PC-9 (cell line): ENCODE data around the gene FERMT2. TPM values are rescaled to one million over a fixed set of nuclear protein-coding genes. Genes with fewer than 3 reads are reported as not detected.

Experiments used
- BruUV-seq: library from RNA; stranded (reverse); fragments of 400-500 nt; replicated peaks from 2 replicates; lab custom pipeline; 2021; lab: Mats Ljungman, UMichigan
- CTCF ChIA-PET: fragments of 300-600 bp; sonication (Branson Sonifier 250); formaldehyde crosslinking; loops from one replicate; lab custom pipeline; 2022; ENCODE audit warnings: antibody characterized with exemption; lab: Charles Lee
- POLR2A ChIA-PET: fragments of 300-600 bp; sonication (Branson Sonifier 250); formaldehyde crosslinking; loops from one replicate; lab custom pipeline; 2022; ENCODE audit warnings: antibody characterized with exemption; ENCODE audit not compliant: unreplicated experiment; lab: Charles Lee
- DNase-seq, 2 experiments: peaks; one replicate each; pipeline versions ENCODE4 v3.0.0 to v3.0.0-alpha.2; 2015 to 2022; ENCODE audit warnings: mixed read lengths in 1 of 2
- H2AFZ ChIP-seq: fragments of 200-600 bp; sonication (generic); 2 replicates; pipeline ENCODE4 v1.8.1; 2017; ENCODE audit warnings: antibody characterized with exemption
- H3F3A ChIP-seq: fragments of 200-600 bp; sonication (generic); 2 replicates; pipeline ENCODE4 v1.8.1; 2017; ENCODE audit warnings: antibody characterized with exemption, mild to moderate bottlenecking, low read depth; ENCODE audit not compliant: insufficient read depth
- H3K27ac ChIP-seq: fragments of 200-600 bp; sonication (generic); 2 replicates; pipeline ENCODE4 v1.6.1; 2016; ENCODE audit warnings: mixed run types
- H3K27me3 ChIP-seq: fragments of 200-600 bp; sonication (generic); 2 replicates; pipeline ENCODE4 v1.6.1; 2016; ENCODE audit warnings: low read depth, mixed run types; ENCODE audit not compliant: insufficient read depth
- H3K36me3 ChIP-seq: fragments of 200-600 bp; sonication (generic); 2 replicates; pipeline ENCODE4 v1.6.1; 2016; ENCODE audit warnings: low read depth, mixed run types
- H3K4me1 ChIP-seq: fragments of 200-600 bp; sonication (generic); replicated peaks from 2 replicates; pipeline ENCODE4 v1.6.1; 2016; ENCODE audit warnings: mixed run types; ENCODE audit not compliant: insufficient read depth
- H3K4me2 ChIP-seq: fragments of 200-600 bp; sonication (generic); 2 replicates; pipeline ENCODE4 v1.6.1; 2017; ENCODE audit warnings: mixed run types
- H3K4me3 ChIP-seq: fragments of 200-600 bp; sonication (generic); 2 replicates; pipeline ENCODE4 v1.6.1; 2016; ENCODE audit warnings: mixed run types
- H3K79me2 ChIP-seq: fragments of 200-600 bp; sonication (generic); 2 replicates; pipeline ENCODE4 v1.6.1; 2017; ENCODE audit warnings: low read depth, mixed run types
- H3K9me2 ChIP-seq: fragments of 200-600 bp; sonication (generic); 2 replicates; pipeline ENCODE4 v1.8.1; 2017; ENCODE audit warnings: mild to moderate bottlenecking; ENCODE audit not compliant: insufficient read depth
- H3K9me3 ChIP-seq: fragments of 200-600 bp; sonication (generic); 2 replicates; pipeline ENCODE4 v1.8.1; 2016; ENCODE audit warnings: low read depth; ENCODE audit not compliant: insufficient read depth
- H4K20me1 ChIP-seq: fragments of 200-600 bp; sonication (generic); 2 replicates; pipeline ENCODE4 v1.8.1; 2017; ENCODE audit not compliant: insufficient read depth
- EZH2 ChIP-seq: fragments of 200-600 bp; sonication (generic); IDR thresholded peaks from 2 replicates; pipeline ENCODE4 v1.8.0; 2017; ENCODE audit warnings: antibody characterized with exemption, low read depth
- intact Hi-C: fragments of 100-400 bp; cut with micrococcal nuclease; formaldehyde crosslinking; loops from one replicate; pipeline ENCODE4 v1.10.0; 2022; ENCODE audit not compliant: unreplicated experiment
- total RNA-seq: library from RNA; stranded (reverse); gene quantifications from 2 replicates; pipeline ENCODE4 v1.2.3, GENCODE V29; 2021
- TF ChIP-seq, protein P1 (sequence below): fragments of 200-600 bp; sonication (generic); conservative IDR thresholded peaks from 2 replicates; pipeline ENCODE4 v1.6.1; 2017; ENCODE audit warnings: mixed run types, antibody characterized with exemption, mild to moderate bottlenecking, moderate library complexity

Gene FERMT2
- total RNA-seq, 1 experiment from 2014 or later = 9.0 TPM

DNA sequence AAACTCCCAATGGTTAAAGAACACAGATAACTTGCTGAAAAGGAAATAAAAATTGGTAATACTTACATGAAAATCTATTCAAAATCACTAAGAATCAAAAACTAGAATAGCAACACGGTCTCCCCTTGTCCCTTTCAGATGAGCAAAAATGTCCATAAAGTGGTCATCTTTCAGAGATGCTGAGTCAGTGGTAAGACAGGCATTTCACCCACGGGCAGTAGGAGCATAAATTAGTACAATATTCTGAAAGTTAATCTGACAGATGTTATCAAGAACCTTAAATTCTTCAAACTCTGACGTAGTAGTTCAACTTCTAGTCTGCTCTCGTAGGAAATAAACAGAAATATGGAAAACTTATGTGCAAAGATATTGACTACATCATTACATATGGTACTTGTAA is 126.4 kb downstream of the FERMT2 start:
- DNase-seq = no peak
- Histone ChIP-seq H3K79me2 (no peaks in the 10 kb centered on the region), H3F3A (no peaks in the 10 kb centered on the region; the same call in 1 of the 2 replicates), H3K9me3 (no peaks in the 10 kb centered on the region), H2AFZ (no peak overlapping the region), H3K4me1 (no peaks in the 10 kb centered on the region), H3K9me2 (no peaks in the 10 kb centered on the region), H4K20me1 (no peaks in the 10 kb centered on the region), H3K27me3 (no peaks in the 10 kb centered on the region), H3K36me3 (no peaks in the 10 kb centered on the region), H3K27ac (no peak overlapping the region), H3K4me2 (no peak overlapping the region), H3K4me3 (no peak overlapping the region)
- BruUV-seq = no TSS peak
- POLR2A ChIA-PET = no interaction called here
- intact Hi-C loops = no loop called here
- CTCF ChIA-PET = interaction anchor here (0.7 to 1.8 kb wide), 3 partner anchors 10 to 136 kb away, joined by 3 to 8 read pairs (median 5); no protein-coding TSS in a partner anchor
- TF ChIP-seq, protein P1, sequence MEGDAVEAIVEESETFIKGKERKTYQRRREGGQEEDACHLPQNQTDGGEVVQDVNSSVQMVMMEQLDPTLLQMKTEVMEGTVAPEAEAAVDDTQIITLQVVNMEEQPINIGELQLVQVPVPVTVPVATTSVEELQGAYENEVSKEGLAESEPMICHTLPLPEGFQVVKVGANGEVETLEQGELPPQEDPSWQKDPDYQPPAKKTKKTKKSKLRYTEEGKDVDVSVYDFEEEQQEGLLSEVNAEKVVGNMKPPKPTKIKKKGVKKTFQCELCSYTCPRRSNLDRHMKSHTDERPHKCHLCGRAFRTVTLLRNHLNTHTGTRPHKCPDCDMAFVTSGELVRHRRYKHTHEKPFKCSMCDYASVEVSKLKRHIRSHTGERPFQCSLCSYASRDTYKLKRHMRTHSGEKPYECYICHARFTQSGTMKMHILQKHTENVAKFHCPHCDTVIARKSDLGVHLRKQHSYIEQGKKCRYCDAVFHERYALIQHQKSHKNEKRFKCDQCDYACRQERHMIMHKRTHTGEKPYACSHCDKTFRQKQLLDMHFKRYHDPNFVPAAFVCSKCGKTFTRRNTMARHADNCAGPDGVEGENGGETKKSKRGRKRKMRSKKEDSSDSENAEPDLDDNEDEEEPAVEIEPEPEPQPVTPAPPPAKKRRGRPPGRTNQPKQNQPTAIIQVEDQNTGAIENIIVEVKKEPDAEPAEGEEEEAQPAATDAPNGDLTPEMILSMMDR = no peak
- no peak for TF ChIP-seq EZH2

- Histone ChIP-seq H3F3A (no peaks in the 10 kb centered on the region; the same call in 1 of the 2 replicates), H3K27ac (no peak overlapping the region), H3K9me2 (no peaks in the 10 kb centered on the region), H3K4me3 (no peak overlapping the region), H3K9me3 (no peaks in the 10 kb centered on the region), H3K27me3 (no peaks in the 10 kb centered on the region), H3K79me2 (no peaks in the 10 kb centered on the region), H3K36me3 (no peaks in the 10 kb centered on the region), H3K4me1 (no peaks in the 10 kb centered on the region), H4K20me1 (no peaks in the 10 kb centered on the region), H3K4me2 (no peak overlapping the region), H2AFZ (no peak overlapping the region)
- POLR2A ChIA-PET = no interaction called here
- intact Hi-C loops = loop anchor here (2.0 kb wide), 1 partner anchor 485 kb away; no protein-coding TSS in a partner anchor
- CTCF ChIA-PET = no interaction called here
- no peak for DNase-seq
- no TSS peak for BruUV-seq
- TF ChIP-seq, protein P1 = no peak
- TF ChIP-seq EZH2 = no peak
These were observed 129.0 kb downstream of the FERMT2 start for GRCh38 chr14:52821805-52822250.

DNA sequence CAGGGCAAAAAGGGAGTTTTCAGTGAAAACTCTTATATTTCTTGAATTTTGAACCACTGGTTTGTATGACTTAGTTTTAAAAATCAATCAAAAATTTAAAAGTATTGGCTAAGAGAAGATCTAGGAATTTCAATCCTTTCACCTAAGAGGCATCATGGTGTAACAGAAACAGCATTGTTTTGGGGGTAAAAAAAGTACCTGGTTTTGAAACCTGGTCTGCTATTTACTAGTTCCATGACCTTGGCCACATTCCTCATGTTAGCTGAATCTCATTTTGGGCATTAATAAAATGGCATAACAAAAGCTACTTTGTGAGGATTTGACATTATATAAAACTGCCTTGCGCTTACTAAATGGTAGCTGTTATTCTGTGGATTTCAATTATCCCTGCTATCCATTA is 142.7 kb downstream of the FERMT2 start:
- no peaks in the 10 kb centered on the region for H3K79me2 ChIP-seq
- no peaks in the 10 kb centered on the region for H4K20me1 ChIP-seq
- ChIA-PET POLR2A (no interaction called here), CTCF (no interaction called here)
- no peak overlapping the region for H3K4me2 ChIP-seq
- H3K9me2 ChIP-seq = no peaks in the 10 kb centered on the region
- H3K9me3 ChIP-seq = no peaks in the 10 kb centered on the region
- H3K27me3 ChIP-seq = no peaks in the 10 kb centered on the region
- TF ChIP-seq EZH2 = no peak
- TF ChIP-seq, protein P1 = no peak
- H3K4me3 ChIP-seq = no peak overlapping the region
- H3K36me3 ChIP-seq = no peaks in the 10 kb centered on the region
- no TSS peak for BruUV-seq
- no peaks in the 10 kb centered on the region for H3F3A ChIP-seq
- no peak overlapping the region for H3K27ac ChIP-seq
- intact Hi-C loops = no loop called here
- H2AFZ ChIP-seq = no peak overlapping the region
- H3K4me1 ChIP-seq = no peaks in the 10 kb centered on the region
- DNase-seq = no peak

Other genes with a start within 250 kb of the FERMT2 start
- gene PSMC6, start 243.8 kb downstream of the FERMT2 start, total RNA-seq = 83.0 and 96.5 TPM in 2 replicates
- gene STYX, start 220.9 kb downstream of the FERMT2 start, total RNA-seq = 7.0 and 10.8 TPM in 2 replicates
- gene GNPNAT1, start 159.4 kb downstream of the FERMT2 start, total RNA-seq = 43.2 and 45.2 TPM in 2 replicates
- gene DDHD1, start 202.3 kb upstream of the FERMT2 start, total RNA-seq = 11.1 and 11.3 TPM in 2 replicates